GM18868 (cell line): ENCODE results near the gene CRX.
"Not testable (repeated sequence)": the region's sequence is repeated elsewhere in the genome, so short reads cannot be mapped to it uniquely, and the experiment has no call there.

Source experiments
- ATAC-seq: cut with Tn5 transposase; IDR thresholded peaks from one replicate; pipeline ENCODE4 v1.9.1; 2021; ENCODE audit warnings: mild to moderate bottlenecking, moderate library complexity; ENCODE audit not compliant: unreplicated experiment

Gene CRX

DNA sequence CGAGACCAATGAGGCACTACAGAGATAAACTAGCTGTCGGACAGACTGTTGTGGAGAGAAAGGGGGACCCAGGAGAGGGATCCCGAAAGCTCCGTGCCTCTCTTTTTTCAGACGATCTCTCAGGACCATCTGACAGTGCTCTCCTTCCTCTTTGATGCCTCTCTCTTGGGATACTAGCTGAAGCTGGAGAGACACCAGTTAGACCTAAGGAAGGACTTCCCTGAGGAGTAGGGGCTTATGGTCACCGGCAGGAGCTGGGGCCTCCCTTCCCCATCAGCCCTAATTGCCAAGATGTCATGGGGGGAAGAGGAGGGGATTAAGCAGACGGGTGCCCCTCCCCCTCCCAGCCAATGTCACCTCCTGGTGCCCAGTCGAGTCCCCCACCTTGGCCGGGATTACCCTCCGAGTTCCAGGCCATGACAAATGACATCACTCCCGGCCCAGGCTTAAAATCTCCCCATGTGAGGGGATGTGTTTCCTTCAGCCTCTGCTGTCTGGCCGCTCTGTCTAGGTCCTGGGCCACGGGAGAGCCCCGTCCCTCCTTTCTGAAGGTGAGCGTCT, at the start of gene CRX:
CRX (plus strand) TSS at position 478 of the 561 bp plus-strand sequence. CDS start 12,507 bp downstream, outside the sequence.
- no peak for ATAC-seq

DNA sequence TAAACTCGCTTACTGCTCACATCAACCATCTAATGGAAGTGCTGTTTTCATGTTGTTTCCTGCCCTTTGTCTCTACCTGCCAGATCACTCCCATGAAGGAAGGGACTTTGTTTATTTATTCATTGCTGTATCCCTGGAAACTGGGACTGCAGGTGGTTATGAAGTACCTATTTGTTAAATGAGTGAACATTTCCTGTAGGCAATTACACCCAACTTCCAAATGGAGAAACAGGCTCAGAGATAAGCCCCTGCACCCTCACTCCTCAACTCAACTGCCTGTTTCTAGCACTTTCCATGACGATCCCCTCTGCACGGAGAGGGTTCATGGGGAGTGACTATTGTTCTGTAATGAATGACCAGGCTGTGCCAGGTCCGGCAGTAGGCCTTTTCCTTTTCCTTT, 45.2 kb upstream of the CRX start:
- ATAC-seq = no peak

DNA sequence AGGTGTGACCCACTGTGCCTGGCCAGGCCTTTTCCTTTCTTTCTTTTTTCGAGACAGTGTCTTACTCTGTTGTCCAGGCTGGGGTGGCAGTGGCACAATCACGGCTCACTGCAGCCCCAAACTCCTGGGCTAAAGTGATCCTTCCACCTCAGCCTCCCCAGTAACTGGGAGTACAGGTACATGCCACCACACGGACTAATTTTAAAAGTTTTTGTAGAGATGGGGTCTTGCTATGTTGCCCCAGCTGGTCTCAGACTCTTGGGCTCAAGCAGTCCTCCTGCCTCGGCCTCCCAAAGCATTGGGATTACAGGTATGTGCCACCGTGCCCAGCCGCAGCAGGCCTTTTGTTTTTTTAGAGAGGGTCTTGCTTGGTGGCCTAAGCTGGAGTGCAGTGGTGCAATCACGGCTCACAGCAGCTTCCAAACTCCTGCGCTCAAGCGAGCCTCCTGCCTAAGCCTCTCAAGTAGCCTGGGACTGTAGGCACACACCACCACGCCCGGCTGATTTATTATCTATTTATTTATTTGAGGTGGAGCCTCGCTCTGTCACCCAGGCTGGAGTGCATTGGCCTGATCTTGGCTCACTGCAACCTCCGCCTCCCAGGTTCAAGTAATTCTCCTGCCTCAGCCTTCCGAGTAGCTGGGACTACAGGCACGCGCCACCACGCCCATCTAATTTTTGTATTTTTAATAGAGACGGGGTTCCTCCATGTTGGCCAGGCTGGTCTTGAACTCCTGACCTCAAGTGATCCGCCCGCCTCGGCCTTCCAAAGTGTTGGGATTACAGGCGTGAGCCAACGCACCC, 44.3 kb upstream of the CRX start:
- ATAC-seq = not testable (repeated sequence)

DNA sequence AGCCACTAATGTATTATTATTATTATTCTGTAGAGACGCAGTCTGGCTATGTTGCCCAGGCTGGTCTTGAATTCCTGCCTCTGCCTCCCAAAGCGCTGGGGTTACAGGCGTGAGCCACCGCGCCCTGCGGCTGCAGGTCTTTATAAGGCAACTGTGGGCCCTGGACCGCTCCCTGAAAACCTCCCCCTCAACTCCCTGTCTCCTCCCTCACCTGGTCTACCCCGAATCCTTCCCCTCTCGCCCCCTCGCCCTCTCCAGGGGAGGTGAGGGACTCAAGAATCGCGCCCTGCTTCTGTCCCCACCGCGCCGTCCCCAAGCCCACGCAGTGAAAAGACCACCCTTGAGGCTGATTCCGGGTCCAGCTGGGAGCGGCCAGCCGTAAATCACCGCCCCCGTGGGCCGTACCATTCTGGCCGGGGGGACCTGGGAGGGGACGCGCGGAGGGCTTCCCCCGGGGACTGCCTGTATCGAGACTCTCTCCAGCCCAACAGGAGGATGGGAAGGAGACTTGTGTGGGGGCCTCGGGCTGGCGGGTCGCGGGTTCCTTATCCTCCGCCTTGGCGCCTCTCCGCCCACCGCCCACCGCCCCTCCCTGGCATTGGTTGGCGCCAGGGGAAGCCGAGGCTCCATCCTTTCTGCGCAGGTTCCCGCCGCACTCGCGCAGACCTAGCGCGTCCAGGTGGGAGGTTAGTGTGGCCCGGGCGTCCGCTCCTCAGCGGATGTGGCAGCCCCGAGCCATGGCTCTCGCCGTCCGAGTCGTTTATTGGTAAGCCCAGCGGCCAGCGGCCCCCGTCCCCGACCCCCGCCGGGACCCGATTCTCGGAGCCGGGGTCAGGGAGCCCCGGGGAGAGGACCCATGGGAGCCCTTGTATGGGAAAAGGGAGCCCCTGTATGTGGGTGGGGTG, 43.4 kb upstream of the CRX start, which contains the start of gene SELENOW:
SELENOW (plus strand) TSS at position 655 of the 905 bp plus-strand sequence; CDS start at position 738, 83 bp downstream.
- peak; percentile 77 for ATAC-seq

DNA sequence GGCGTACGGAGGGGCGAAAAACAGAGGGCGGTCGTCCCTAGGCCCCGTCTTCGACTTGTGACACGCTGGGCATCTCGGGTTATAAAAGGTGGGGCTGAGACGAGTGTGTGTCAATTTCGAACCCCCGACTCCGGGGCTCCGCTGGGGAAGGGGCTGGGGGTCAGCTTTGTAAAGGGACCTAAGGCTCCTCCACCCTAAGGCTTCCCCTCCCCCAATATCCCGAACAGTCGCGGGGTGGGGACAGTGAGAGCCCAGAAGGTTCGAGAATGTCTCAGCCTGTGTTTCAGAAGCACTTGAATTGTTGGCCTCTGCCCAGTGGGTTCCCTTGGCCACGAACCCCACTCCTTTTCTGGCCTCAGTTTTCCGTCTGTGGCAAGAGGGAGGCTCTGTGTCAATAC, 42.8 kb upstream of the CRX start:
- no peak for ATAC-seq

DNA sequence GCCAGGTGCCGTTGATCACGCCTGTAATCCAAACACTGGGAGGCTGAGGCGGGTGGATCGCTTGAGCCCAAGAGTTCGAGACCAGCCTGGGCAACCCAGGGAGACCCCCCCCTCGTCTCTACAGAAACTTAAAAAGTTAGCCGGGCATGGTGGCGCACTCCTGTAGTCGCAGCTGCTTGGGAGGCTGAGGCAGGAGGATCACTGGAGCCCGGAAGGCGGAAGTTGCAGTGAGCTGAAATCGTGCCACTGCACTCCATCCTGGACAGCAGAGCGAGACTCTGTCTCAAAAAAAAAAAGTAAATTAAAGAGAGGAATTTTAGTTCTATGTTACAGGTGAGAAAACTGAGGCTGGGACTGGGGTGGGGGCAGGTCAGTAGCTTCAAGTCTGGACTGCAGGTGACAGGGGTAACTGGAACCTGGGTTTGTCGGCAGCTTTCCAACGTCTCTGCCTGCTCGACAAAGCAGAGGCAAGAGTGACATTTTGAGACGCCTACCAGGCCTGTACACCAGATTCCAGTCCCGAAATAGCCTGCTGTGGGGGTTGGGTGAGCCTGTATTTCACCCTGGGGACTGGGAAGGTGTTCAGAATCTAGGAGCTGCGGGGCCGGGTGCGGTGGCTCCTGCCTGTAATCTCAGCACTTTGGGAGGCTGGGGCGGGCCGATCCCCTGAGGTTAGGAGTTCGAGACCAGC, 42.1 kb upstream of the CRX start:
- no peak for ATAC-seq

DNA sequence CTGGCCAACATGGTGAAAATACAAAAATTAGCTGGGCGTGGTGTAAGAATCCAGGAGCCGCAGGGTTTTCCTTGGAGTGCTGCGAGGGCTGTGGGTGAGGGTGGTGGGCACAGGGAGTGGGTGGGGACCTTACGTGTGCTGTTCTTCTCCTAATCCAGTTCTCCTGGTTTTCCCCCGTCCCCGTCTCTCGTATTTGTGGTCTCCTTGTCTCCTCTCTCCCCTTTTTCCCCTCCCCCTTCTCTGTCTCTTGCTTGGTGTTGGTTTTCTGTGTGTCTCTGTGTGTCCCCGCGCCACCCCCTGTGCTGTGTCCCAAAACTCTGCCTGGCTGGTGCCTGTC, 41.6 kb upstream of the CRX start:
- no peak for ATAC-seq

DNA sequence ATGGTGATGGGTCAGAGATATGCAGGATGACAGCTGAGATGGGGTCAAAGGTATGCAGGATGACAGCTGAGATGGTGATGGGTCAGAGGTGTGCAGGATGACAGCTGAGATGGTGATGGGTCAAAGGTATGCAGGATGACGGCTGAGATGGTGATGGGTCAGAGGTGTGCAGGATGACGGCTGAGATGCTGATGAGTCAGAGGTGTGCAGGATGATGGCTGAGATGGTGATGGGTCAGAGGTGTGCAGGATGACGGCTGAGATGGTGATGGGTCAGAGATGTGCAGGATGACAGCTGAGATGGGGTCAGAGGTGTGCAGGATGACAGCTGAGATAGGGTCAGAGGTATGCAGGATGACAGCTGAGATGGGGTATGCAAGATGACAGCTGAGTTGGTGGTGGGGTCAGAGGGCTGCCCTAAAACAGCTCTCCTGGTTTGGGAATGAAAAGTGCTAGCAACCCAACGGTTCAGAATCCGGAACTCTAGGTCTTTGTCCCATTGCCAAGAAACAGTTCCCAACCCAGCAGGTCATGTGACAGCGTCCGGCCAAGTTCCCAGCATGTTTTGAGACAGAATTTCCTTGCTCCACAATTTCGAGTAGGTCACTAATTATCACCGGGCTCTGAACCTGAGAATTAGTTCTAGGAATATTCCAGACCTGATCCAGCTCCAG, 40.0 kb upstream of the CRX start:
- ATAC-seq = no peak

DNA sequence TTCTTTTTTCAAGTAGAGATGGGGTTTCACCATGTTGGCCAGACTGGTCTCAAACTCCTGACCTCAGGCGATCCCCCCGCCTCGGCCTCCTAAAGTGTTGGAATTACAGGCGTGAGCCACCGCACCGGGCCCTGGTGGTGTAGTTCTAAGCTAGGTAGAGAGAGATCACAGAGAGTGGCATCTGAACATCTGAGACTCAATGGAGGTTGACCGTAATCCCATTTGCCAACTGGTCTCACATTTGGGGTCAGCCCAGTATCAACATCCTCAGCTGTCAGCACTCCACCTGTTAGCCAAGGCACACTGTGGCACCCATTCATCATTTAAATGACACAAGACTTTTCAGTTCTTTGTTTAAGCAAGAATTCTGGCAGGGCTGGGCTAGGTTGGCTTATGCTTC, 35.2 kb upstream of the CRX start:
- ATAC-seq = no peak

DNA sequence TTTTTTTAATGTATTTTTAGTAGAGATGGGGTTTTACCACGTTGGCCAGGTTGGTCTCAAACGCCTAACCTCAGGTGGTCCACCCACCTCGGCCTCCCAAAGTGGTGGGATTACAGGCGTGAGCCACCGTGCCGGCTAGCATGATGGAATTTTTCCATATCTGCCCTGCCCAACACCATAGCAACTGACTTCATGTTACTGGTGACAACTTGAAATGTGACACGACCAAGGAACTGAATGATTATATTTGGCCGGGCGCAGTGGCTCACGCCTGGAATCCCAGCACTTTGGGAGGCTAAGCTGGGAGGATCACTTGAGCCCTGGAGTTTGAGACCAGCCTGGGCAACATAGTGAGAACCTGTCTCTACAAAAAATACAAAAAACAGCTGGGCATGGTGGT, 34.4 kb upstream of the CRX start:
- ATAC-seq = not testable (repeated sequence)

DNA sequence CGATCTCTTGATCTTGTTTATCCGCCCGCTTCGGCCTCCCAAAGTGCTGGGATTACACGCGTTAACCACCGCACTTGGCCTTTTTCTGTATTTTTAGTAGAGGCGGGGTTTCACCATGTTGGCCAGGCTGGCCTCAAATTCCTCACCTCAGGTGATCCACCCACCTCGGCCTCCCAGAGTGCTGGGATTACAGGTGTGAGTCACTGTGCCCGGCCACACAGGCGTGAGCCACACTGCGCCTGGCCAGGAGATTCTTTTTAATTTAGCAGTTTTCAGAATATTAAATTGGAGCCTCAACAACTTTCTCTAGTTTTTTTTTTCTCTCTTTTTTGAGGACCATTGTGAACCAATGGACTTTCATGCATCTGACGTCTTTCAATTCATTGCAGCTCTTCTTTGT, 31.9 kb upstream of the CRX start:
- not testable (repeated sequence) for ATAC-seq

DNA sequence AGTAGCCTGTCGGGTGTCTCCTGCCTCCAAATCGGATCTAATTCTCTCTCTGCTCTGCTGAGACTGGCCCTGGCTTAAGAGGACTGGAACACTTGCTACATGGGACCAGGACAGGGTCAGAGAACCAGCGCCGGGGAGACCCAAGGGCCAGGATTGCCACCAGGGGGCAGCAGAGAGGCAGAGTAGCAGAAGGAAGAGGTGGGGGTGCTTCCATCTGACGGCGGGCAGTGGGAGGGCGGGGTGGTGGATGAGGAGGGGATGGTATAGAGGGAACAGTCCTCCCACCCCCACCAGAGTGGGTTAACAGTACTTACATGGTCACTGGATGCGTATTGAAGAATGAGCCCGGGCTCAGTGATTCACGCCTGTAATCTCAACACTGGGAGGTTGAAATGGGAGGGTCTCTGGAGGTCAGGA, 31.3 kb upstream of the CRX start:
- no peak for ATAC-seq

DNA sequence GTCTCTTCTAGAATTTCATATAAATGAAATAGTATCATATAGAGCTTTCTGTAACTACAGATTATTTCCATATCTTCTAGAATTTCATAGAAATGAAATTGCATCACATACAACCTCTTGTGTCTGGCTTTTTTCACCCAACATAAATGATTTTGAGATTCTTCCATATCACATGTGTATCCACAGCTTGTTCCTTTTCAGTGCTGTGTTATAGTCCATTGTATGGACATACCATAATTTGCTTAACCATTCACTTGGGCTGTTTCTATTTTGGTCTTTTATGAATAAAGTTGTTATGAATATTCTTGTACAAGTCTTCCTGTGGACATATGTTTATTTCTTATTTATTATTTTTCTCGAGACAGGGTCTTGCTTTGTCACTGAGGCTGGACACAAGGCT, 29.1 kb upstream of the CRX start:
- ATAC-seq = no peak

DNA sequence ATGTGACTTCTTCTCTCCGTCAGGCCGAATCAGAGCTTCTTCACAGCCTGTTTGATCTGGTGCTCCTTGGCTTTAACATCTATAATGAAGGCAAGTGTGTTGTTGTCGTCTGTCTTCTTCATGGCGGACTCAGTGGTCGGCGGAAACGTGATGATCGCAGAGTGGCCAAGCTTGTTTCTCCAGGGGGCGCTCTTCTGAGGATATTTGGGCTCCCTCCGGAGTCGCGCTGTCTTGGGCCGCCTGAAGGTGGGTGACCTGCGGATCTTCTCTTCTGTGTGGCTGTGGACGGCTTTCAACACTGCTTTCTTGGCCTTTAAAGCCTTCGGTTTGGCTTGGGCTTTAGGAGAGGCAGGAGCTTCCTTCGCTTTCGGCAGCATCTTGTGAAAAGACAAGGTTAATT, 27.2 kb upstream of the CRX start:
- ATAC-seq = no peak

DNA sequence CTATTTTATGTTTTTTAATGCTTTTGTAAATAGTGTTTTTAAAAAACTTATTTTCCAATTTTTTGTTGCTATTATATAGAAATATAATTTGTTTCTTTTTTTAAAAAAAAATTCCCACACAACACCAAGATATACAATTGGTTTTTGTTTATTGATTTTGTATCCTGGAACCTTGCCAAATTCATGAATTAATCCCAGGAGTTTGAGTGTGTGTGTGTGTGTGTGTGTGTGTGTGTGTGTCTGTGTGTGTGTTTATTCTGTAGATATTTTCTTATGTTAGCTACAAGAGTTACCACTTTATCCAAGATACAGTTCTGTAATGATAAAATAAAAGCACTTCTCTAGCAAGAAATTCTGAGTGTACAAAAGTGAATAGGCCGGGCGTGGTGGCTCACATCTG, 25.0 kb upstream of the CRX start:
- ATAC-seq = no peak

DNA sequence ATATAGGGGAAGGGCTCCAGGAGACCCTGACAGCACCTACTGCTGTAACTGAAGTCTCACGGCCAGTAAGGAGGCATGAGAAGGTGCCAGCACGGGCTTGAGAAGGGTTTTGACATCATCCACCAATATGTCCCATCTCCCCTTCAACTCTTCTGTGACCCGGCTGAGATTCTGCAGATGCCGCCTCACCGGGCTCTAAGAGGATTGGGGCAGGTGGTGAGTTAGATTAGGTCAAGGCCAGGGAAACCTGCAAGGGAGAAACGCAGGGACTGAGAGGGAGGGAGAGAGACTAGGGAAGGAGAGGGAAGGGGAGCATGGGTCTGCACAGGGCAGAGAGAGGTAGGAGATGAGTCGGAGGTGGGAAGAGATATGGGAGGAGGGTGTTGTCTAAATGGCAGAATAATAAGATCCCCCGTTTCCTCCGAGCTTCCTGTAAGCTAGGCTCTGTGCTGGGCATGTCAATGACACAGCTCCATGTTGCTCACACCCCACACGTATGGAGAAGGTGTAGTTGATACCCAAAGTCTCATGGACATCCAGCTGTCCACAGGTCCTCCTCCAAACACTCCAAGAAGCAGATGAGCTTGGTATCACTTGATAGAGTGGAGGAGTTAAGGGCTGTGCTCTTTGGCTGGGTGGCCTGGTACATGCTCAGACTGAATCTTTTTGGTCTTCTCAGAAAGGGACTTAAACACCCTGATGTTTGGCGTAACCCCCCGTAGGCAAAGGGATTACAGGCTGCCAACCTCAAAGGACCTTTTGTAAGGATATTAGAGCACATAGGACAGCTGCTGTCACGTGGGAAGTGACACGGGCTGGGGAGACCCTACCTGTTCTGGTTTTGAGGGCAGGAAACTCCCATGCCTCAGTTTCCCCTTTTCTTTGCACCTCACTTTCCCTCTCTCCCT, 23.5 kb upstream of the CRX start:
- no peak for ATAC-seq

DNA sequence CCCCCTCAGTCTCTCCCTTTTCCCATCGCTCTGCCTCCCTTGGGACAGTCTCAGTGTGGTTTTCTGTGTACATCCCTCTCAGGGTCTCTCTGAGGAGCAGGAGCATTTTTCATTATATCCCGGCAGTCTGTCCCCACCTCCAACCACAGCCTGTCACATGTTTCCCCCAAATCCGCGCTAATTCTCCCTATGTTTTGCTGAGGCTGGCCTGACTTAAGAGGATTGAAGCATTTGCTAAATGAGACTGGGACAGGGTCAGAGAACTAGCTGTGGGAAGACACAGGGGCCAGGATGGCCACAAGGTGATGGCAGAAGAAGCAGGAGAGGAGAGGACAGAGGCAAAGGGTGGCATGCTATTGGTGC, 22.9 kb upstream of the CRX start:
- ATAC-seq = no peak

DNA sequence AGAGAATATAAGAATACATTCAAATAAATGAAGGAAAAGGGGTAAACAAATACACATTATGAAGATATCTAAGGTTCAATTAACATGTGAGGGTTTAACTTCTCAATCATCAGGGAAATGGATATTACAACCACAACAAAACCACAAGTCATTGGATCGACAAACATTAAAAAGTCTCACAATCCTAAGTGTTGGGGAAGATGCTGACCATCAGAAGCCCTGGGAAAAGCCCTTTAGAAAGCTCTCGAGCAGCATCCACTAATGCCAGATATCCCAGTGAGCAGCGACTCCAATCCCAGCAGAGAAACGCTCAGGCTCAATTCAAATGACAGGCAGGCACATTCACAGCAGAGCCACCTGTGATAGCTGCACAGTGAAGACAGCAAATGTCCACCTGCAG, 20.5 kb upstream of the CRX start:
- ATAC-seq = no peak

DNA sequence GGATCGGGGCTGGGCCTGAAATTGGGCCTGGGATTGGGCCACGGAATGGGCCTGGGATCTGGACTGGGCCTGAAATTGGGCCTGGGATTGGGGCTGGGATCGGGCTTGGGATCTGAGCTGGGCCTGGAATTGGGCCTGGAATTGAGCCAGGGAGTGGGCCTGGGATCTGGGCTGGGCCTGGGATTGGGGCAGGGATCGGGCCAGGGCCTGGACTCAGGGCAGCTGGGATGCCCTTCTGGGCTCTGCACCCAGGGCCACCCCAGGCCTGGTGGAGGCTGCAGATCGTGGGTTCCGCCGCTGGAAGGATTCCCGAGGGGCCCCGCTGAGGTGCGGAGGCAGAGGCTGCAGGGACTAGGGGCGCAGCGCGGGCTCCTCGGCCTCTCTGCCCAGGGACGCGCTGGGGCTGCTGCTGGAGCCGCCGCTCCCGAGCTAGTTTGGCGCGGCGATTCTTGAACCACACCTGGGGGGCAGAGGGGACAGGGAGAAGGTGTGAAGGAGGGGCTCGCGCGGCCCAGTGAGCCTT, 19.2 kb upstream of the CRX start:
- no peak for ATAC-seq
